ENCODE measurements around the gene MCUB.

The MCUB gene

DNA sequence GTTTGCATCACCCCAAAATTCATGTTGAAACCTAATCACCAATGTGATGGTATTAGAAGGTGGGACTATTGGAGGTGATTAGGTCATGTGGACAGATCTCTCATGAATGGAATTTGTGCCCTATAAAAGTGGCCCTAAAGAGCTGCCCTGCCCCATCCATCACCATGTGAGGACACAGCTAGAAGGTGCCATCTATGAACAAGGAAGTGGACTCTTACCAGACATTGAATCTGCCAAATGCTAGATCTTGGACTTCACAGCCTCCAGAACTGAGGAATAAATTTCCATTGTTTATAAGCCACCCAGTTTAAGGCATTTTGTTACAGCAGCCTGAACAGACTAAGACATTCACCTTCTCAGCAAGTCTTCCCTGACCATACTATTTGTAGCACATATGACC lies 162.3 kb downstream of the MCUB start:
- Histone ChIP-seq H3K4me2 (ENCODE audit: low read depth, low read length) (no peak overlapping the region), H4K20me1 (ENCODE audit: insufficient read depth, low read length) (no peaks in the 10 kb centered on the region), H3K9ac (ENCODE audit: low read length) (no peak overlapping the region), H3K9me3 (replicated peaks; ENCODE audit: insufficient read depth, low read length) (no peaks in the 10 kb centered on the region), H3F3A (ENCODE audit: insufficient read depth, low read length) (no peaks in the 10 kb centered on the region), H3K79me2 (ENCODE audit: low read length) (peaks cover 53% of the 10 kb centered on the region), H3K4me1 (ENCODE audit: low read length) (no peaks in the 10 kb centered on the region), H3K27me3 (replicated peaks; ENCODE audit: insufficient read depth, low read length) (no peaks in the 10 kb centered on the region), H3K9me2 (replicated peaks; ENCODE audit: insufficient read depth, low read length) (no peaks in the 10 kb centered on the region), H3K36me3 (replicated peaks; ENCODE audit: insufficient read depth, low read length) (no peaks in the 10 kb centered on the region), H3K4me3 (ENCODE audit: low read length) (no peak overlapping the region), H3K27ac (ENCODE audit: low read length) (no peak overlapping the region), H2AFZ (ENCODE audit: low read length) (no peak overlapping the region)
- TF ChIP-seq CTCF (IDR thresholded peaks at IDR 0.05; ENCODE audit: low read length) = no peak
- no peak for TF ChIP-seq EZH2phosphoT487 (IDR thresholded peaks at IDR 0.05; ENCODE audit: low read length)
- no peak for TF ChIP-seq EZH2 (optimal IDR thresholded peaks at IDR 0.05; ENCODE audit: low read depth, low read length)
- no peak for DNase-seq

DNA sequence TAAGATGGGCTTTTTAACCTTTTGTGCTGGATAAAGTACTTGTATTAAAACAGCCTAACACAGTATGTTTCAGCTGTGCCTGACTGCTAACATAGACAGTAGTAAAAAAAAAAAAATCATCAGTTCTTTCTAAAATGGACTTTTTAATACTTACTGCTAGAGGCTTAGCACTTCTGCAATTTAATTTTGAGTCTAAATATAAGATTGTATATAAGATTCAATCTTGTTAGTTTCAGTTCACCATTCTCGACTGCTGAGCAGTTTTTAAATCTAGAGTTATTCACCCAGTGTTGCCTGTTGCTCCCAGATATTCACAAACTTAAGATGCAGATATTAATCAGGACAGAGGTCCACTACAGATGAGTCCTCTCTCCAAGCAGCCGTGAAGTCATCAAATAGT lies 163.1 kb downstream of the MCUB start:
- H3K79me2 ChIP-seq (ENCODE audit: low read length) = peaks cover 60% of the 10 kb centered on the region
- no peaks in the 10 kb centered on the region for H3K27me3 ChIP-seq (replicated peaks; ENCODE audit: insufficient read depth, low read length)
- no peak overlapping the region for H3K9ac ChIP-seq (ENCODE audit: low read length)
- no peak overlapping the region for H3K4me2 ChIP-seq (ENCODE audit: low read depth, low read length)
- no peak overlapping the region for H3K27ac ChIP-seq (ENCODE audit: low read length)
- H3K4me3 ChIP-seq (ENCODE audit: low read length) = no peak overlapping the region
- H3K9me3 ChIP-seq (replicated peaks; ENCODE audit: insufficient read depth, low read length) = no peaks in the 10 kb centered on the region
- no peaks in the 10 kb centered on the region for H3K9me2 ChIP-seq (replicated peaks; ENCODE audit: insufficient read depth, low read length)
- H3K4me1 ChIP-seq (ENCODE audit: low read length) = peaks cover 2% of the 10 kb centered on the region; the same call in 1 of the 2 replicates
- no peaks in the 10 kb centered on the region for H3K36me3 ChIP-seq (replicated peaks; ENCODE audit: insufficient read depth, low read length)
- H3F3A ChIP-seq (ENCODE audit: insufficient read depth, low read length) = no peaks in the 10 kb centered on the region
- H2AFZ ChIP-seq (ENCODE audit: low read length) = no peak overlapping the region
- TF ChIP-seq EZH2phosphoT487 (IDR thresholded peaks at IDR 0.05; ENCODE audit: low read length) = no peak
- TF ChIP-seq CTCF (IDR thresholded peaks at IDR 0.05; ENCODE audit: low read length) = no peak
- no peak for TF ChIP-seq EZH2 (optimal IDR thresholded peaks at IDR 0.05; ENCODE audit: low read depth, low read length)
- no peaks in the 10 kb centered on the region for H4K20me1 ChIP-seq (ENCODE audit: insufficient read depth, low read length)
- no peak for DNase-seq

- H3K9me2 ChIP-seq (replicated peaks; ENCODE audit: insufficient read depth, low read length) = no peaks in the 10 kb centered on the region
- H3K27me3 ChIP-seq (replicated peaks; ENCODE audit: insufficient read depth, low read length) = no peaks in the 10 kb centered on the region
- H2AFZ ChIP-seq (ENCODE audit: low read length) = no peak overlapping the region
- no peaks in the 10 kb centered on the region for H3F3A ChIP-seq (ENCODE audit: insufficient read depth, low read length)
- peak overlapping the region; percentile 76 for H3K4me3 ChIP-seq (ENCODE audit: low read length)
- no peak overlapping the region for H3K9ac ChIP-seq (ENCODE audit: low read length)
- DNase-seq = no peak
- no peak overlapping the region for H3K27ac ChIP-seq (ENCODE audit: low read length)
- H3K36me3 ChIP-seq (replicated peaks; ENCODE audit: insufficient read depth, low read length) = no peaks in the 10 kb centered on the region
- H3K4me1 ChIP-seq (ENCODE audit: low read length) = peaks cover 10% of the 10 kb centered on the region; the same call in 1 of the 2 replicates
- H3K79me2 ChIP-seq (ENCODE audit: low read length) = peaks cover 48% of the 10 kb centered on the region
- peak overlapping the region; percentile 87 for H3K4me2 ChIP-seq (ENCODE audit: low read depth, low read length)
- TF ChIP-seq CTCF (IDR thresholded peaks at IDR 0.05; ENCODE audit: low read length) = no peak
- no peak for TF ChIP-seq EZH2 (optimal IDR thresholded peaks at IDR 0.05; ENCODE audit: low read depth, low read length)
- no peak for TF ChIP-seq EZH2phosphoT487 (IDR thresholded peaks at IDR 0.05; ENCODE audit: low read length)
- H3K9me3 ChIP-seq (replicated peaks; ENCODE audit: insufficient read depth, low read length) = no peaks in the 10 kb centered on the region
- no peaks in the 10 kb centered on the region for H4K20me1 ChIP-seq (ENCODE audit: insufficient read depth, low read length)
These were observed 168.3 kb downstream of the MCUB start for GRCh38 chr4:109728385-109728784.
